SU-DHL-6 (cell line): Measurements from ENCODE around the gene SOX5.

Experiments
- EZH2phosphoT487 ChIP-seq: fragments of 200-600 bp; sonication (generic), shearing (Covaris generic); conservative IDR thresholded peaks from 2 replicates; pipeline ENCODE4 v1.6.1; 2018; ENCODE audit warnings: mild to moderate bottlenecking, antibody characterized with exemption, low read length, moderate library complexity, mixed read lengths
- TF ChIP-seq, protein P1 (sequence below): fragments of 200-600 bp; sonication (generic); IDR thresholded peaks from one replicate; pipeline ENCODE4 v1.5.1; 2017; ENCODE audit warnings: antibody characterized with exemption, mild to moderate bottlenecking, low read length, moderate library complexity; ENCODE audit not compliant: insufficient read depth, poor library complexity, severe bottlenecking

- TF ChIP-seq, protein P1, sequence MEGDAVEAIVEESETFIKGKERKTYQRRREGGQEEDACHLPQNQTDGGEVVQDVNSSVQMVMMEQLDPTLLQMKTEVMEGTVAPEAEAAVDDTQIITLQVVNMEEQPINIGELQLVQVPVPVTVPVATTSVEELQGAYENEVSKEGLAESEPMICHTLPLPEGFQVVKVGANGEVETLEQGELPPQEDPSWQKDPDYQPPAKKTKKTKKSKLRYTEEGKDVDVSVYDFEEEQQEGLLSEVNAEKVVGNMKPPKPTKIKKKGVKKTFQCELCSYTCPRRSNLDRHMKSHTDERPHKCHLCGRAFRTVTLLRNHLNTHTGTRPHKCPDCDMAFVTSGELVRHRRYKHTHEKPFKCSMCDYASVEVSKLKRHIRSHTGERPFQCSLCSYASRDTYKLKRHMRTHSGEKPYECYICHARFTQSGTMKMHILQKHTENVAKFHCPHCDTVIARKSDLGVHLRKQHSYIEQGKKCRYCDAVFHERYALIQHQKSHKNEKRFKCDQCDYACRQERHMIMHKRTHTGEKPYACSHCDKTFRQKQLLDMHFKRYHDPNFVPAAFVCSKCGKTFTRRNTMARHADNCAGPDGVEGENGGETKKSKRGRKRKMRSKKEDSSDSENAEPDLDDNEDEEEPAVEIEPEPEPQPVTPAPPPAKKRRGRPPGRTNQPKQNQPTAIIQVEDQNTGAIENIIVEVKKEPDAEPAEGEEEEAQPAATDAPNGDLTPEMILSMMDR: no peak
- no peak for TF ChIP-seq EZH2phosphoT487
Observed at GRCh38 chr12:23657598-23657997, 291.9 kb downstream of the SOX5 start.
